Camera-type eye (tissue), 1 donor: ENCODE results near the gene RASGEF1C. TPM values are rescaled to one million over a fixed set of nuclear protein-coding genes. Genes with fewer than 3 reads are reported as not detected.

Experiments used
- total RNA-seq: library from RNA; depleted of rRNA; stranded (reverse); fragments of >200 nt; gene quantifications from one replicate; pipeline ENCODE4 v1.2.3, GENCODE V29; 2014

Gene RASGEF1C
- 6.5 TPM for total RNA-seq

GRCh38 chr5:180209137-180209581, at the start of gene RASGEF1C:
Gene RASGEF1C, minus strand, starts transcription at chr5:180209211. Its CDS starts 71,159 bp downstream, at chr5:180138052.

GRCh38 chr5:180071531-180072255, 137.3 kb downstream of the RASGEF1C start, which contains the start of gene RNF130:
Gene RNF130, minus strand, starts transcription at chr5:180071759. Its CDS starts 57 bp downstream, at chr5:180071702.

Other genes with a start within 250 kb of the RASGEF1C start
- gene RNF130, start 137.5 kb downstream of the RASGEF1C start, total RNA-seq, result 89.7 TPM
- gene MAPK9, start 82.9 kb upstream of the RASGEF1C start, total RNA-seq, result 47.5 TPM
- gene GFPT2, start 144.1 kb upstream of the RASGEF1C start, total RNA-seq, result 17.5 TPM